ENCODE results near the gene ENTHD1.

GRCh38 chr22:39712751-39713525 lies 180.6 kb downstream of the ENTHD1 start:
- TF ChIP-seq CTCF (IDR thresholded peaks at IDR 0.05), result no peak
- no peak for TF ChIP-seq POLR2A (IDR thresholded peaks at IDR 0.05)
